Gastrocnemius medialis (tissue), 4 donors: ENCODE measurements around the gene MYO1E. TPM values are rescaled to one million over a fixed set of nuclear protein-coding genes. Genes with fewer than 3 reads are reported as not detected.

Experiments
- ATAC-seq, 2 donors: fragments of 150-250 bp; one replicate each; pipeline ENCODE4 v1.9.1; 2016
- DNase-seq, 2 donors: peaks; one replicate each; pipeline ENCODE4 v3.0.0-alpha.2; 2019
- H3K27ac ChIP-seq, 4 donors: fragments of 200-600 bp; sonication (generic); 1 replicate in 1 of 4; 2 replicates in 3 of 4; pipeline ENCODE4 v1.5.1; 2016 to 2018; ENCODE audit warnings: mild to moderate bottlenecking in 2 of 4, moderate library complexity in 1 of 4
- H3K27me3 ChIP-seq, 3 donors: fragments of 200-600 bp; sonication (generic) in 2 of 3; 1 replicate in 1 of 3; 2 replicates in 2 of 3; pipeline versions ENCODE4 v1.5.1 to v1.6.0; 2016 to 2019; ENCODE audit warnings: mild to moderate bottlenecking in 1 of 3, moderate library complexity in 1 of 3
- H3K36me3 ChIP-seq, 2 donors: fragments of 200-600 bp; sonication (generic) in 1 of 2; one replicate each; pipeline ENCODE4 v1.5.1; 2017 to 2018
- H3K4me1 ChIP-seq, 2 donors: fragments of 200-600 bp; sonication (generic) in 1 of 2; one replicate each; pipeline ENCODE4 v1.5.1; 2016 to 2017; ENCODE audit warnings: mild to moderate bottlenecking in 2 of 2
- H3K4me3 ChIP-seq, 4 donors: fragments of 200-600 bp; sonication (generic) in 3 of 4; 1 replicate in 1 of 4; 2 replicates in 3 of 4; pipeline ENCODE4 v1.5.1; 2016 to 2019; ENCODE audit warnings: mild to moderate bottlenecking in 2 of 4
- H3K9me3 ChIP-seq, 3 donors: fragments of 200-600 bp; sonication (generic) in 2 of 3; 1 replicate in 1 of 3; 2 replicates in 2 of 3; pipeline ENCODE4 v1.5.1; 2016 to 2019
- CTCF ChIP-seq, 5 experiments: fragments of 450-650 bp in 3 of 5; fragments of 200-600 bp in 2 of 5; sonication (generic) in 2 of 5; IDR thresholded peaks in 4 of 5; conservative IDR thresholded peaks in 1 of 5; 1 replicate in 4 of 5; 2 replicates in 1 of 5; pipeline ENCODE4 v1.5.1; 2016 to 2019; ENCODE audit warnings: antibody characterized with exemption in 5 of 5, mild to moderate bottlenecking in 3 of 5, moderate library complexity in 3 of 5
- POLR2A ChIP-seq, 2 donors: fragments of 450-650 bp; IDR thresholded peaks; one replicate each; pipeline ENCODE4 v1.6.1; 2017; ENCODE audit warnings: antibody characterized with exemption in 2 of 2, mild to moderate bottlenecking in 2 of 2, moderate library complexity in 2 of 2
- in situ Hi-C, 4 donors: fragments of 200-750 bp; cut with MboI; loops; one replicate each; pipeline versions ENCODE4 v1.15.0 to v1.8.0; 2017; ENCODE audit warnings: low sequenced_read_pairs in 4 of 4
- intact Hi-C: fragments of 100-400 bp; cut with DNase I; formaldehyde crosslinking; loops from one replicate; pipeline ENCODE4 v1.15.1; 2023; ENCODE audit warnings: low total_unique reads
- total RNA-seq, 4 donors: library from RNA; depleted of rRNA; stranded (reverse); fragments of >200 nt; gene quantifications; one replicate each; pipeline versions ENCODE4 v1.1.0 to v1.2.3, GENCODE V29; 2016

Gene MYO1E
- total RNA-seq, 4 donors from 2014 or later: 12.8 to 39.6 (median 30.7) TPM

GRCh38 chr15:59367022-59367451 lies 5.6 kb downstream of the MYO1E start:
- H3K4me3 ChIP-seq: no peak overlapping the region
- no peaks in the 10 kb centered on the region for H3K36me3 ChIP-seq
- peaks cover 16 to 20% of the 10 kb centered on the region in 2 donors for H3K4me1 ChIP-seq
- DNase-seq: no peak
- no peak for ATAC-seq
- H3K27me3 ChIP-seq: no peaks in the 10 kb centered on the region
- no peak overlapping the region for H3K27ac ChIP-seq
- TF ChIP-seq POLR2A (IDR thresholded peaks at IDR 0.05) (no peak), CTCF (IDR thresholded peaks at IDR 0.05 in 4 of 5, conservative IDR thresholded peaks at IDR 0.05 in 1 of 5) (no peak)
- H3K9me3 ChIP-seq: no peaks in the 10 kb centered on the region
- in situ Hi-C loops: no loop called here
- intact Hi-C loops: no loop called here

- TF ChIP-seq CTCF (IDR thresholded peaks at IDR 0.05 in 4 of 5, conservative IDR thresholded peaks at IDR 0.05 in 1 of 5): no peak
- TF ChIP-seq POLR2A (IDR thresholded peaks at IDR 0.05): no peak
- in situ Hi-C loops: no loop called here
- H3K27ac ChIP-seq: no peak overlapping the region
- intact Hi-C loops: no loop called here
- H3K4me3 ChIP-seq: no peak overlapping the region
- H3K36me3 ChIP-seq: no peaks in the 10 kb centered on the region
- ATAC-seq: no peak
- H3K9me3 ChIP-seq: no peaks in the 10 kb centered on the region
- DNase-seq: no peak
- H3K27me3 ChIP-seq: no peaks in the 10 kb centered on the region
- H3K4me1 ChIP-seq: peaks cover 15 to 20% of the 10 kb centered on the region in 2 donors
Measured at GRCh38 chr15:59366333-59367021, 6.2 kb downstream of the MYO1E start.

- Histone ChIP-seq H3K4me3 (no peak overlapping the region), H3K4me1 (peaks cover 6 to 15% of the 10 kb centered on the region in 2 donors), H3K36me3 (no peaks in the 10 kb centered on the region), H3K27me3 (no peaks in the 10 kb centered on the region), H3K9me3 (no peaks in the 10 kb centered on the region), H3K27ac (no peak overlapping the region)
- TF ChIP-seq CTCF (IDR thresholded peaks at IDR 0.05 in 4 of 5, conservative IDR thresholded peaks at IDR 0.05 in 1 of 5) (no peak), POLR2A (IDR thresholded peaks at IDR 0.05) (no peak)
- intact Hi-C loops (no loop called here), in situ Hi-C loops (no loop called here)
- DNase-seq (no peak), ATAC-seq (no peak)
Measured at GRCh38 chr15:59364248-59364647, 8.4 kb downstream of the MYO1E start.

- Histone ChIP-seq H3K36me3 (no peaks in the 10 kb centered on the region), H3K4me1 (peaks cover 6 to 12% of the 10 kb centered on the region in 2 donors), H3K4me3 (no peak overlapping the region), H3K27ac (no peak overlapping the region), H3K9me3 (no peaks in the 10 kb centered on the region), H3K27me3 (no peaks in the 10 kb centered on the region)
- intact Hi-C loops: no loop called here
- ATAC-seq: no peak
- in situ Hi-C loops: no loop called here
- no peak for TF ChIP-seq CTCF (IDR thresholded peaks at IDR 0.05 in 4 of 5, conservative IDR thresholded peaks at IDR 0.05 in 1 of 5)
- no peak for TF ChIP-seq POLR2A (IDR thresholded peaks at IDR 0.05)
- DNase-seq: no peak
Measured at GRCh38 chr15:59362331-59362730, 10.3 kb downstream of the MYO1E start.

GRCh38 chr15:59360896-59361295 lies 11.8 kb downstream of the MYO1E start:
- DNase-seq: no peak
- Histone ChIP-seq H3K27ac (no peak overlapping the region), H3K36me3 (no peaks in the 10 kb centered on the region), H3K9me3 (no peaks in the 10 kb centered on the region), H3K4me1 (peaks cover 0 to 8% of the 10 kb centered on the region in 2 donors), H3K27me3 (no peaks in the 10 kb centered on the region), H3K4me3 (no peak overlapping the region)
- no peak for ATAC-seq
- intact Hi-C loops: no loop called here
- in situ Hi-C loops: no loop called here
- TF ChIP-seq POLR2A (IDR thresholded peaks at IDR 0.05) (no peak), CTCF (IDR thresholded peaks at IDR 0.05 in 4 of 5, conservative IDR thresholded peaks at IDR 0.05 in 1 of 5) (no peak)
